HEK293 (cell line): ENCODE measurements around the gene GGN.

Source experiments
- ATF2 ChIP-seq: fragments of 450-650 bp; formaldehyde crosslinking; IDR thresholded peaks from 2 replicates; pipeline ENCODE4 v1.5.1; 2016; ENCODE audit warnings: missing biosample characterization, missing genetic modification characterization, low read depth
- CTCF ChIP-seq: fragments of 450-650 bp; formaldehyde crosslinking; IDR thresholded peaks from 2 replicates; pipeline ENCODE4 v1.5.1; 2016; ENCODE audit warnings: missing biosample characterization, missing genetic modification characterization
- ELK4 ChIP-seq: IDR thresholded peaks from 2 replicates; pipeline ENCODE4 v1.6.1; 2011; ENCODE audit warnings: mild to moderate bottlenecking, low read depth, low read length, borderline replicate concordance
- REPIN1 ChIP-seq: fragments of 450-650 bp; formaldehyde crosslinking; IDR thresholded peaks from 2 replicates; pipeline ENCODE4 v1.5.1; 2017; ENCODE audit warnings: missing biosample characterization, missing genetic modification characterization, low read depth
- YY2 ChIP-seq: fragments of 450-650 bp; formaldehyde crosslinking; IDR thresholded peaks from 2 replicates; pipeline ENCODE4 v1.5.1; 2016; ENCODE audit warnings: missing biosample characterization, missing genetic modification characterization
- ZBTB49 ChIP-seq: fragments of 450-650 bp; formaldehyde crosslinking; IDR thresholded peaks from 2 replicates; pipeline ENCODE4 v1.5.1; 2016; ENCODE audit warnings: missing biosample characterization, missing genetic modification characterization, low read depth
- ZNF114 ChIP-seq: fragments of 450-650 bp; formaldehyde crosslinking; IDR thresholded peaks from 2 replicates; pipeline ENCODE4 v1.5.0; 2017; ENCODE audit warnings: missing biosample characterization, missing genetic modification characterization
- ZNF121 ChIP-seq: fragments of 450-650 bp; formaldehyde crosslinking; IDR thresholded peaks from 2 replicates; pipeline ENCODE4 v1.5.1; 2016; ENCODE audit warnings: missing biosample characterization, missing genetic modification characterization
- ZNF366 ChIP-seq: fragments of 450-650 bp; formaldehyde crosslinking; conservative IDR thresholded peaks from 2 replicates; pipeline ENCODE4 v1.5.1; 2016; ENCODE audit warnings: missing biosample characterization, missing genetic modification characterization
- ZNF391 ChIP-seq: fragments of 450-650 bp; formaldehyde crosslinking; IDR thresholded peaks from 2 replicates; pipeline ENCODE4 v1.5.1; 2016; ENCODE audit warnings: low read depth, missing biosample characterization, missing genetic modification characterization, borderline replicate concordance
- ZNF555 ChIP-seq: fragments of 450-650 bp; formaldehyde crosslinking; conservative IDR thresholded peaks from 2 replicates; pipeline ENCODE4 v1.5.1; 2017; ENCODE audit warnings: missing biosample characterization, mild to moderate bottlenecking, missing genetic modification characterization, inconsistent platforms
- ZNF768 ChIP-seq: fragments of 450-650 bp; formaldehyde crosslinking; IDR thresholded peaks from 2 replicates; pipeline ENCODE4 v1.5.1; 2018; ENCODE audit warnings: missing biosample characterization, mild to moderate bottlenecking, missing genetic modification characterization
- ZSCAN30 ChIP-seq: fragments of 450-650 bp; IDR thresholded peaks from 2 replicates; pipeline ENCODE4 v1.5.1; 2018; ENCODE audit warnings: missing biosample characterization, mild to moderate bottlenecking, missing genetic modification characterization, moderate library complexity

GRCh38 chr19:38385804-38386257 is 2.0 kb downstream of the GGN start:
- TF ChIP-seq CTCF (tag by site-specific recombination) (no peak), ZSCAN30 (tag by site-specific recombination) (no peak), ELK4 (no peak), ZNF768 (tag by site-specific recombination) (no peak), ATF2 (tag by site-specific recombination) (no peak), ZNF121 (tag by site-specific recombination) (no peak), ZBTB49 (tag by site-specific recombination) (no peak), ZNF114 (no peak), ZNF391 (tag by site-specific recombination) (no peak), YY2 (tag by site-specific recombination) (no peak), ZNF555 (tag by site-specific recombination) (no peak), ZNF366 (tag by site-specific recombination) (no peak), REPIN1 (tag by site-specific recombination) (no peak)
